ENCODE measurements around the gene FSHR.

Gene FSHR

GRCh38 chr2:48993576-48993975 lies 160.7 kb downstream of the FSHR start:
- no peak overlapping the region for H3K4me3 ChIP-seq (ENCODE audit: control insufficient read depth in 1 of 7, extremely low read depth in 1 of 7, insufficient read depth in 4 of 7, low read depth in 2 of 7, low read length in 6 of 7)
- ChIA-PET CTCF (no interaction called here), POLR2A (interaction anchor here (0.5 kb wide), 1 partner anchor 8 kb away, joined by 3 read pairs; no protein-coding TSS in a partner anchor)
- H3K9me3 ChIP-seq (ENCODE audit: control extremely low read depth in 1 of 5, control insufficient read depth in 4 of 5, insufficient read depth in 2 of 5, low read depth in 1 of 5, low read length in 4 of 5): no peaks in the 10 kb centered on the region
- no peak for DNase-seq
- 86% methylated on average over 2 of the region's 2 CpGs for WGBS (ENCODE audit: insufficient coverage)
- no peaks in the 10 kb centered on the region for H3K4me1 ChIP-seq (ENCODE audit: control extremely low read depth in 1 of 4, control insufficient read depth in 4 of 4, insufficient read depth in 4 of 4, low read length in 3 of 4)
- H3K27me3 ChIP-seq (replicated peaks in 2 of 5; ENCODE audit: control insufficient read depth in 4 of 5, insufficient read depth in 5 of 5, low read length in 4 of 5): peaks cover 0 to 2% (median 0%) of the 10 kb centered on the region in 5 experiments
- no peaks in the 10 kb centered on the region for H3K36me3 ChIP-seq (ENCODE audit: control insufficient read depth in 4 of 4, insufficient read depth in 4 of 4, low read length in 3 of 4)
- H3K27ac ChIP-seq (ENCODE audit: insufficient read depth in 1 of 2, low read depth in 1 of 2, low read length in 2 of 2, poor library complexity in 1 of 2, severe bottlenecking in 2 of 2): no peak overlapping the region

GRCh38 chr2:48991415-48992131 lies 162.7 kb downstream of the FSHR start:
- WGBS (ENCODE audit: insufficient coverage): 100% methylated on average over 1 of the region's 3 CpGs
- H3K9me3 ChIP-seq (ENCODE audit: control extremely low read depth in 1 of 5, control insufficient read depth in 4 of 5, insufficient read depth in 2 of 5, low read depth in 1 of 5, low read length in 4 of 5): no peaks in the 10 kb centered on the region
- no peak overlapping the region for H3K4me3 ChIP-seq (ENCODE audit: control insufficient read depth in 1 of 7, extremely low read depth in 1 of 7, insufficient read depth in 4 of 7, low read depth in 2 of 7, low read length in 6 of 7)
- H3K4me1 ChIP-seq (ENCODE audit: control extremely low read depth in 1 of 4, control insufficient read depth in 4 of 4, insufficient read depth in 4 of 4, low read length in 3 of 4): no peaks in the 10 kb centered on the region
- POLR2A ChIA-PET: no interaction called here
- H3K27ac ChIP-seq (ENCODE audit: insufficient read depth in 1 of 2, low read depth in 1 of 2, low read length in 2 of 2, poor library complexity in 1 of 2, severe bottlenecking in 2 of 2): no peak overlapping the region
- CTCF ChIA-PET: no interaction called here
- H3K27me3 ChIP-seq (replicated peaks in 2 of 5; ENCODE audit: control insufficient read depth in 4 of 5, insufficient read depth in 5 of 5, low read length in 4 of 5): peaks cover 0 to 2% (median 0%) of the 10 kb centered on the region in 5 experiments
- H3K36me3 ChIP-seq (ENCODE audit: control insufficient read depth in 4 of 4, insufficient read depth in 4 of 4, low read length in 3 of 4): no peaks in the 10 kb centered on the region
- DNase-seq: no peak

- no peaks in the 10 kb centered on the region for H3K36me3 ChIP-seq (ENCODE audit: control insufficient read depth in 4 of 4, insufficient read depth in 4 of 4, low read length in 3 of 4)
- no peaks in the 10 kb centered on the region for H3K27me3 ChIP-seq (replicated peaks in 2 of 5; ENCODE audit: control insufficient read depth in 4 of 5, insufficient read depth in 5 of 5, low read length in 4 of 5)
- no peaks in the 10 kb centered on the region for H3K4me1 ChIP-seq (ENCODE audit: control extremely low read depth in 1 of 4, control insufficient read depth in 4 of 4, insufficient read depth in 4 of 4, low read length in 3 of 4)
- no peaks in the 10 kb centered on the region for H3K9me3 ChIP-seq (ENCODE audit: control extremely low read depth in 1 of 5, control insufficient read depth in 4 of 5, insufficient read depth in 2 of 5, low read depth in 1 of 5, low read length in 4 of 5)
- ChIA-PET POLR2A (no interaction called here), CTCF (no interaction called here)
- 84% methylated on average over 5 of the region's 5 CpGs for WGBS (ENCODE audit: insufficient coverage)
- no peak overlapping the region for H3K27ac ChIP-seq (ENCODE audit: insufficient read depth in 1 of 2, low read depth in 1 of 2, low read length in 2 of 2, poor library complexity in 1 of 2, severe bottlenecking in 2 of 2)
- peak in 1 of 3 donors; percentile 8 for DNase-seq
- H3K4me3 ChIP-seq (ENCODE audit: control insufficient read depth in 1 of 7, extremely low read depth in 1 of 7, insufficient read depth in 4 of 7, low read depth in 2 of 7, low read length in 6 of 7): no peak overlapping the region
Observed at GRCh38 chr2:48984922-48985321, 169.4 kb downstream of the FSHR start.

- no peaks in the 10 kb centered on the region for H3K36me3 ChIP-seq (ENCODE audit: control insufficient read depth in 4 of 4, insufficient read depth in 4 of 4, low read length in 3 of 4)
- H3K4me1 ChIP-seq (ENCODE audit: control extremely low read depth in 1 of 4, control insufficient read depth in 4 of 4, insufficient read depth in 4 of 4, low read length in 3 of 4): no peaks in the 10 kb centered on the region
- WGBS (ENCODE audit: insufficient coverage): 100% methylated on average over 1 of the region's 1 CpG
- H3K9me3 ChIP-seq (ENCODE audit: control extremely low read depth in 1 of 5, control insufficient read depth in 4 of 5, insufficient read depth in 2 of 5, low read depth in 1 of 5, low read length in 4 of 5): no peaks in the 10 kb centered on the region
- no peak overlapping the region for H3K27ac ChIP-seq (ENCODE audit: insufficient read depth in 1 of 2, low read depth in 1 of 2, low read length in 2 of 2, poor library complexity in 1 of 2, severe bottlenecking in 2 of 2)
- no peak overlapping the region for H3K4me3 ChIP-seq (ENCODE audit: control insufficient read depth in 1 of 7, extremely low read depth in 1 of 7, insufficient read depth in 4 of 7, low read depth in 2 of 7, low read length in 6 of 7)
- H3K27me3 ChIP-seq (replicated peaks in 2 of 5; ENCODE audit: control insufficient read depth in 4 of 5, insufficient read depth in 5 of 5, low read length in 4 of 5): no peaks in the 10 kb centered on the region
- ChIA-PET CTCF (no interaction called here), POLR2A (no interaction called here)
- no peak for DNase-seq
Observed at GRCh38 chr2:48983551-48983950, 170.8 kb downstream of the FSHR start.

GRCh38 chr2:48982887-48983435 lies 171.4 kb downstream of the FSHR start:
- Histone ChIP-seq H3K36me3 (ENCODE audit: control insufficient read depth in 4 of 4, insufficient read depth in 4 of 4, low read length in 3 of 4) (no peaks in the 10 kb centered on the region), H3K4me1 (ENCODE audit: control extremely low read depth in 1 of 4, control insufficient read depth in 4 of 4, insufficient read depth in 4 of 4, low read length in 3 of 4) (no peaks in the 10 kb centered on the region), H3K27ac (ENCODE audit: insufficient read depth in 1 of 2, low read depth in 1 of 2, low read length in 2 of 2, poor library complexity in 1 of 2, severe bottlenecking in 2 of 2) (no peak overlapping the region), H3K27me3 (replicated peaks in 2 of 5; ENCODE audit: control insufficient read depth in 4 of 5, insufficient read depth in 5 of 5, low read length in 4 of 5) (no peaks in the 10 kb centered on the region), H3K9me3 (ENCODE audit: control extremely low read depth in 1 of 5, control insufficient read depth in 4 of 5, insufficient read depth in 2 of 5, low read depth in 1 of 5, low read length in 4 of 5) (no peaks in the 10 kb centered on the region), H3K4me3 (ENCODE audit: control insufficient read depth in 1 of 7, extremely low read depth in 1 of 7, insufficient read depth in 4 of 7, low read depth in 2 of 7, low read length in 6 of 7) (no peak overlapping the region)
- no peak for DNase-seq
- ChIA-PET CTCF (no interaction called here), POLR2A (no interaction called here)
- 93% methylated on average over 2 of the region's 4 CpGs for WGBS (ENCODE audit: insufficient coverage)

- Histone ChIP-seq H3K27me3 (replicated peaks in 2 of 5; ENCODE audit: control insufficient read depth in 4 of 5, insufficient read depth in 5 of 5, low read length in 4 of 5) (no peaks in the 10 kb centered on the region), H3K4me3 (ENCODE audit: control insufficient read depth in 1 of 7, extremely low read depth in 1 of 7, insufficient read depth in 4 of 7, low read depth in 2 of 7, low read length in 6 of 7) (no peak overlapping the region), H3K36me3 (ENCODE audit: control insufficient read depth in 4 of 4, insufficient read depth in 4 of 4, low read length in 3 of 4) (no peaks in the 10 kb centered on the region), H3K27ac (ENCODE audit: insufficient read depth in 1 of 2, low read depth in 1 of 2, low read length in 2 of 2, poor library complexity in 1 of 2, severe bottlenecking in 2 of 2) (no peak overlapping the region), H3K4me1 (ENCODE audit: control extremely low read depth in 1 of 4, control insufficient read depth in 4 of 4, insufficient read depth in 4 of 4, low read length in 3 of 4) (no peaks in the 10 kb centered on the region), H3K9me3 (ENCODE audit: control extremely low read depth in 1 of 5, control insufficient read depth in 4 of 5, insufficient read depth in 2 of 5, low read depth in 1 of 5, low read length in 4 of 5) (no peaks in the 10 kb centered on the region)
- ChIA-PET POLR2A (no interaction called here), CTCF (no interaction called here)
- 86% methylated on average over 1 of the region's 2 CpGs for WGBS (ENCODE audit: insufficient coverage)
- no peak for DNase-seq
Observed at GRCh38 chr2:48980846-48981245, 173.5 kb downstream of the FSHR start.

GRCh38 chr2:48979691-48980090 lies 174.6 kb downstream of the FSHR start:
- H3K27me3 ChIP-seq (replicated peaks in 2 of 5; ENCODE audit: control insufficient read depth in 4 of 5, insufficient read depth in 5 of 5, low read length in 4 of 5): no peaks in the 10 kb centered on the region
- no peak for DNase-seq
- POLR2A ChIA-PET: no interaction called here
- H3K9me3 ChIP-seq (ENCODE audit: control extremely low read depth in 1 of 5, control insufficient read depth in 4 of 5, insufficient read depth in 2 of 5, low read depth in 1 of 5, low read length in 4 of 5): no peaks in the 10 kb centered on the region
- no peak overlapping the region for H3K27ac ChIP-seq (ENCODE audit: insufficient read depth in 1 of 2, low read depth in 1 of 2, low read length in 2 of 2, poor library complexity in 1 of 2, severe bottlenecking in 2 of 2)
- H3K4me3 ChIP-seq (ENCODE audit: control insufficient read depth in 1 of 7, extremely low read depth in 1 of 7, insufficient read depth in 4 of 7, low read depth in 2 of 7, low read length in 6 of 7): no peak overlapping the region
- H3K36me3 ChIP-seq (ENCODE audit: control insufficient read depth in 4 of 4, insufficient read depth in 4 of 4, low read length in 3 of 4): no peaks in the 10 kb centered on the region
- WGBS (ENCODE audit: insufficient coverage): no CpG with 5 or more reads among the region's 4 CpGs
- no peaks in the 10 kb centered on the region for H3K4me1 ChIP-seq (ENCODE audit: control extremely low read depth in 1 of 4, control insufficient read depth in 4 of 4, insufficient read depth in 4 of 4, low read length in 3 of 4)
- CTCF ChIA-PET: no interaction called here

Measured in common myeloid progenitor, CD34-positive (primary cell).